PC-3 (cell line): Measurements from ENCODE around the gene MYO18A. TPM values are rescaled to one million over a fixed set of nuclear protein-coding genes. Genes with fewer than 3 reads are reported as not detected.

ENCODE experiments used
- ATAC-seq: fragments of 200-7000 bp; cut with Tn5 transposase; 2 replicates; pipeline ENCODE4 v1.9.1; 2020; ENCODE audit warnings: mild to moderate bottlenecking, moderate library complexity
- BruUV-seq: library from RNA; stranded (reverse); fragments of 400-500 nt; replicated peaks from 2 replicates; lab custom pipeline; 2021; lab: Mats Ljungman, UMichigan
- CTCF ChIA-PET: fragments of 300-600 bp; sonication (Branson Sonifier 250); formaldehyde crosslinking; loops from one replicate; lab custom pipeline; 2022; ENCODE audit warnings: antibody characterized with exemption; lab: Charles Lee
- POLR2A ChIA-PET: fragments of 300-600 bp; sonication (Branson Sonifier 250); formaldehyde crosslinking; loops from one replicate; lab custom pipeline; 2022; ENCODE audit warnings: antibody characterized with exemption; ENCODE audit not compliant: unreplicated experiment; lab: Charles Lee
- DNase-seq: peaks from one replicate; pipeline ENCODE4 v3.0.0-alpha.2; 2015
- H2AFZ ChIP-seq: fragments of 300-600 bp; sonication (generic); 2 replicates; pipeline ENCODE4 v1.6.0; 2016; ENCODE audit warnings: antibody characterized with exemption, low read length
- H3F3A ChIP-seq: fragments of 300-600 bp; sonication (generic); one replicate; pipeline ENCODE4 v1.6.0; 2017; ENCODE audit warnings: antibody characterized with exemption, low read length, control low read depth, mild to moderate bottlenecking; ENCODE audit not compliant: unreplicated experiment
- H3K27ac ChIP-seq: fragments of 300-600 bp; sonication (generic); 2 replicates; pipeline ENCODE4 v1.5.1; 2016; ENCODE audit warnings: mild to moderate bottlenecking, low read length
- H3K27me3 ChIP-seq: fragments of 300-600 bp; sonication (generic); 2 replicates; pipeline ENCODE4 v1.6.1; 2016; ENCODE audit warnings: low read length, mixed read lengths
- H3K36me3 ChIP-seq: fragments of 300-600 bp; sonication (generic); 2 replicates; pipeline ENCODE4 v1.6.1; 2016; ENCODE audit warnings: low read depth, mixed run types, low read length, mixed read lengths
- H3K4me1 ChIP-seq: fragments of 300-600 bp; sonication (generic); 2 replicates; pipeline ENCODE4 v1.5.1; 2016; ENCODE audit warnings: low read length; ENCODE audit not compliant: insufficient read depth
- H3K4me2 ChIP-seq: fragments of 300-600 bp; sonication (generic); 2 replicates; pipeline ENCODE4 v1.6.0; 2016; ENCODE audit warnings: low read length
- H3K4me3 ChIP-seq: fragments of 300-600 bp; sonication (generic); 2 replicates; pipeline ENCODE4 v1.5.1; 2016; ENCODE audit warnings: mild to moderate bottlenecking, low read length, mixed read lengths
- H3K79me2 ChIP-seq: fragments of 300-600 bp; sonication (generic); 2 replicates; pipeline ENCODE4 v1.6.1; 2017; ENCODE audit warnings: low read length, mixed read lengths
- H3K9ac ChIP-seq: fragments of 300-600 bp; sonication (generic); 2 replicates; pipeline ENCODE4 v1.6.0; 2016; ENCODE audit warnings: mild to moderate bottlenecking, low read length
- H3K9me2 ChIP-seq: fragments of 300-600 bp; sonication (generic); replicated peaks from 2 replicates; pipeline ENCODE4 v1.6.1; 2016; ENCODE audit warnings: mixed run types, low read length, mixed read lengths
- H3K9me3 ChIP-seq: fragments of 300-600 bp; sonication (generic); 2 replicates; pipeline ENCODE4 v1.6.1; 2016; ENCODE audit warnings: low read length, mixed read lengths
- H4K20me1 ChIP-seq: fragments of 300-600 bp; sonication (generic); 2 replicates; pipeline ENCODE4 v1.6.1; 2016; ENCODE audit warnings: low read length, mixed read lengths
- CTCF ChIP-seq: fragments of 300-600 bp; sonication (generic); conservative IDR thresholded peaks from 2 replicates; pipeline ENCODE4 v1.5.1; 2017; ENCODE audit warnings: antibody characterized with exemption, low read depth, mild to moderate bottlenecking, low read length
- EZH2 ChIP-seq: fragments of 300-600 bp; sonication (generic); IDR thresholded peaks from one replicate; pipeline ENCODE4 v1.6.1; 2017; ENCODE audit warnings: antibody characterized with exemption, mild to moderate bottlenecking, low read length; ENCODE audit not compliant: unreplicated experiment
- EZH2phosphoT487 ChIP-seq: fragments of 300-600 bp; sonication (generic); IDR thresholded peaks from 2 replicates; pipeline ENCODE4 v1.6.1; 2018; ENCODE audit warnings: mild to moderate bottlenecking, antibody characterized with exemption, low read length, borderline replicate concordance
- intact Hi-C: fragments of 100-400 bp; cut with micrococcal nuclease; formaldehyde crosslinking; loops from 2 replicates; pipeline ENCODE4 v1.9.0; 2023
- total RNA-seq: library from RNA; depleted of rRNA; stranded (reverse); fragments of >200 nt; gene quantifications from 2 replicates; pipeline ENCODE4 v1.2.3, GENCODE V29; 2014

MYO18A gene
- total RNA-seq, 1 experiment from 2014 or later: 28.0 TPM

- Histone ChIP-seq H3K27ac (no peak overlapping the region), H3K9ac (no peak overlapping the region), H3K9me2 (no peaks in the 10 kb centered on the region), H2AFZ (no peak overlapping the region), H3K27me3 (no peaks in the 10 kb centered on the region), H3K79me2 (no peaks in the 10 kb centered on the region), H3K4me3 (no peak overlapping the region), H3K36me3 (no peaks in the 10 kb centered on the region; the same call in 1 of the 2 replicates), H3F3A (no peaks in the 10 kb centered on the region), H3K4me2 (no peak overlapping the region), H3K4me1 (no peaks in the 10 kb centered on the region), H3K9me3 (no peaks in the 10 kb centered on the region), H4K20me1 (no peaks in the 10 kb centered on the region)
- no TSS peak for BruUV-seq
- DNase-seq (no peak), ATAC-seq (no peak)
- CTCF ChIA-PET: interaction anchor here (1.0 kb wide), 1 partner anchor 148 kb away, joined by 4 read pairs; no protein-coding TSS in a partner anchor
- intact Hi-C loops: no loop called here
- TF ChIP-seq EZH2 (no peak), EZH2phosphoT487 (no peak), CTCF (no peak)
- POLR2A ChIA-PET: interaction anchor here (0.6 kb wide), 1 partner anchor 382 kb away, joined by 21 read pairs; no protein-coding TSS in a partner anchor
These were observed 66.1 kb downstream of the MYO18A start for GRCh38 chr17:29114141-29114540.

GRCh38 chr17:29113334-29113733, 66.9 kb downstream of the MYO18A start:
- no peak for TF ChIP-seq EZH2
- no peak for TF ChIP-seq CTCF
- TF ChIP-seq EZH2phosphoT487: no peak
- no peak overlapping the region for H2AFZ ChIP-seq
- H3K79me2 ChIP-seq: no peaks in the 10 kb centered on the region
- H3K4me2 ChIP-seq: no peak overlapping the region
- no peaks in the 10 kb centered on the region for H4K20me1 ChIP-seq
- H3K36me3 ChIP-seq: no peaks in the 10 kb centered on the region; the same call in 1 of the 2 replicates
- no TSS peak for BruUV-seq
- ATAC-seq (no peak), DNase-seq (no peak)
- H3K27me3 ChIP-seq: no peaks in the 10 kb centered on the region
- peaks cover 2% of the 10 kb centered on the region for H3K4me1 ChIP-seq
- H3K4me3 ChIP-seq: no peak overlapping the region
- H3K27ac ChIP-seq: no peak overlapping the region
- no peak overlapping the region for H3K9ac ChIP-seq
- no peaks in the 10 kb centered on the region for H3F3A ChIP-seq
- POLR2A ChIA-PET: interaction anchor here (0.6 kb wide), 1 partner anchor 381 kb away, joined by 21 read pairs; no protein-coding TSS in a partner anchor
- CTCF ChIA-PET: no interaction called here
- no peaks in the 10 kb centered on the region for H3K9me3 ChIP-seq
- no peaks in the 10 kb centered on the region for H3K9me2 ChIP-seq
- intact Hi-C loops: no loop called here

- Histone ChIP-seq H3K4me1 (peaks cover 7% of the 10 kb centered on the region), H3K9ac (no peak overlapping the region), H3K79me2 (no peaks in the 10 kb centered on the region), H3K27ac (no peak overlapping the region), H3K4me3 (no peak overlapping the region), H3F3A (no peaks in the 10 kb centered on the region), H3K9me2 (no peaks in the 10 kb centered on the region), H3K27me3 (no peaks in the 10 kb centered on the region), H2AFZ (no peak overlapping the region), H4K20me1 (no peaks in the 10 kb centered on the region), H3K9me3 (no peaks in the 10 kb centered on the region), H3K36me3 (no peaks in the 10 kb centered on the region; the same call in 1 of the 2 replicates), H3K4me2 (no peak overlapping the region)
- intact Hi-C loops: no loop called here
- no peak for ATAC-seq
- TF ChIP-seq EZH2 (no peak), EZH2phosphoT487 (no peak), CTCF (no peak)
- DNase-seq: no peak
- no TSS peak for BruUV-seq
- ChIA-PET CTCF (interaction anchor here (1.6 kb wide), 1 partner anchor 147 kb away, joined by 37 read pairs; no protein-coding TSS in a partner anchor), POLR2A (no interaction called here)
These were observed 67.4 kb downstream of the MYO18A start for GRCh38 chr17:29112771-29113295.
